Endothelial cell of umbilical vein (primary cell): ENCODE measurements around the gene BCAS4.

Source experiments
- EZH2 ChIP-seq: IDR thresholded peaks from 2 replicates; pipeline ENCODE4 v1.6.1; 2012; ENCODE audit warnings: borderline replicate concordance, low read depth, mild to moderate bottlenecking, moderate library complexity, low read length, inconsistent platforms; ENCODE audit not compliant: severe bottlenecking
- POLR2A ChIP-seq: IDR thresholded peaks from 2 replicates; pipeline ENCODE4 v1.6.1; 2012; ENCODE audit warnings: low read depth, mild to moderate bottlenecking, control low read depth, low read length

GRCh38 chr20:50885781-50886180 lies 90.9 kb downstream of the BCAS4 start:
- TF ChIP-seq EZH2 (no peak), POLR2A (no peak)
